Activated T-cell treated with anti-CD3 and anti-CD28 coated beads for 48 hours (primary cell): ENCODE results near the gene FANCM.

ENCODE experiments used
- DNase-seq: peaks from one replicate; pipeline ENCODE4 v3.0.0-alpha.2; 2020; ENCODE audit warnings: low read depth

The FANCM gene

GRCh38 chr14:45242706-45243105 is 107.0 kb downstream of the FANCM start:
- no peak for DNase-seq

GRCh38 chr14:45246151-45246550 is 110.4 kb downstream of the FANCM start:
- no peak for DNase-seq

- no peak for DNase-seq
Observed at GRCh38 chr14:45246691-45247090, 111.0 kb downstream of the FANCM start.

GRCh38 chr14:45247427-45247826 is 111.7 kb downstream of the FANCM start:
- DNase-seq = no peak

GRCh38 chr14:45249856-45250575 is 114.3 kb downstream of the FANCM start:
- DNase-seq = no peak
